Measurements from ENCODE around the gene MRPL33.

DNA sequence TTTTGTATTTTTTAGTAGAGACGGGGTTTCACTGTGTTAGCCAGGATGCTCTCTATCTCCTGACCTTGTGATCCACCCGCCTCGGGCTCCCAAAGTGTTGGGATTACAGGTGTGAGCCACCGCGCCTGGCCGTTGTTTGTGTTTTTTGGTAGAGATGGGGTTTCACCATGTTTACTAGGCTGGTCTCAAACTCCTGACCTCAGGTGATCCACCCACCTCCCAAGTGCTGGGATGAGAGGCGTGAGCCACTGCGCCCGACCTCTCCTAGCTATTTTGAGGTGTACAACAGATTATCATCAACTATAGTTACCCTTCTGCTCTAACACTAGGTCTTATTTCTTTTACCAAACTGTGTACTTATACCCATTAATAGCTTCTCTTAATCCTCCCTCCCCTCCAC, 28.9 kb upstream of the MRPL33 start:
- no peak for TF ChIP-seq POLR2AphosphoS5 (IDR thresholded peaks at IDR 0.05; ENCODE audit: borderline replicate concordance, low read depth, low read length)
- TF ChIP-seq EZH2 (IDR thresholded peaks at IDR 0.05): no peak
